Right atrium auricular region (tissue), 2 donors: ENCODE measurements around the gene ACBD7. TPM values are rescaled to one million over a fixed set of nuclear protein-coding genes. Genes with fewer than 3 reads are reported as not detected.
A peak's percentile ranks its signal among the peaks of the same experiment; 100 is the strongest.

Source experiments
- DNase-seq: peaks from one replicate; pipeline ENCODE4 v3.0.0-alpha.2; 2019; ENCODE audit warnings: low spot score
- H3K27ac ChIP-seq, 2 donors: fragments of 200-600 bp; sonication (generic); 1 replicate in 1 of 2; 2 replicates in 1 of 2; pipeline ENCODE4 v1.5.1; 2016 to 2019
- H3K27me3 ChIP-seq, 2 donors: fragments of 200-600 bp; sonication (generic); one replicate each; pipeline versions ENCODE4 v1.5.1 to v1.6.0; 2017 to 2019
- H3K36me3 ChIP-seq: fragments of 200-600 bp; sonication (generic); one replicate; pipeline ENCODE4 v1.5.1; 2016
- H3K4me1 ChIP-seq, 2 donors: fragments of 200-600 bp; sonication (generic); one replicate each; pipeline versions ENCODE4 v1.5.1 to v1.6.0; 2017 to 2019
- H3K4me3 ChIP-seq, 2 donors: fragments of 200-600 bp; sonication (generic); 1 replicate in 1 of 2; 2 replicates in 1 of 2; pipeline ENCODE4 v1.5.1; 2017 to 2019; ENCODE audit warnings: mild to moderate bottlenecking in 1 of 2, moderate library complexity in 1 of 2
- H3K9me3 ChIP-seq, 2 donors: fragments of 200-600 bp; sonication (generic); one replicate each; pipeline ENCODE4 v1.5.1; 2019
- total RNA-seq, 2 donors: library from RNA; depleted of rRNA; stranded (reverse); fragments of >200 nt; gene quantifications; one replicate each; pipeline ENCODE4 v1.1.0, GENCODE V29; 2016
- TF ChIP-seq, protein P1 (sequence below), 2 donors: fragments of 200-600 bp; sonication (generic); IDR thresholded peaks; one replicate each; pipeline ENCODE4 v1.5.1; 2019; ENCODE audit warnings: antibody characterized with exemption in 2 of 2

Gene ACBD7
- total RNA-seq, 2 donors from 2014 or later, result not detected

DNA sequence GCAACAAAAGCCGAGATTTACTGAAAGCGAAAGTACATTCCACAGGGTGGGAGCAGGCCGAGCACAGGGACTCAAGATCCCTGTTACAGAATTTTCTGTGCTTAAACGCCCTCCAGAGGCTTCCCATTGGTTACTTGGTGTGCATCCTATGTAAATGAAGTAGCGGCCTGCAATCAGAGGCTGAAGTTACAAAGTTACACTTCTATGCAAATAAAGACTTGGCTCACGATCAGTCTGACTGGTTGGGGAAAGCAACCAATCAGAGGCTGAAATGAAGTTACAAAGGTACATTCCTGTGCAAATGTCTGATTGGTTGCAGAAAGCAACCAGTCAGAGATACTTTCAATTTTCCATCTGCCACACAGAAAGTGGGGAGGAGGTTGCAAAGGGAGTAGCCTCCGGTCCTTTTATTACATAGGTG, 4.1 kb downstream of the ACBD7 start:
- Histone ChIP-seq H3K4me1 (peaks cover 0 to 18% of the 10 kb centered on the region in 2 donors), H3K4me3 (peak overlapping the region; percentile 32 to 49), H3K27me3 (no peaks in the 10 kb centered on the region), H3K36me3 (no peaks in the 10 kb centered on the region), H3K9me3 (no peaks in the 10 kb centered on the region), H3K27ac (peak overlapping the region in 1 of 2 donors; percentile 44)
- TF ChIP-seq, protein P1, sequence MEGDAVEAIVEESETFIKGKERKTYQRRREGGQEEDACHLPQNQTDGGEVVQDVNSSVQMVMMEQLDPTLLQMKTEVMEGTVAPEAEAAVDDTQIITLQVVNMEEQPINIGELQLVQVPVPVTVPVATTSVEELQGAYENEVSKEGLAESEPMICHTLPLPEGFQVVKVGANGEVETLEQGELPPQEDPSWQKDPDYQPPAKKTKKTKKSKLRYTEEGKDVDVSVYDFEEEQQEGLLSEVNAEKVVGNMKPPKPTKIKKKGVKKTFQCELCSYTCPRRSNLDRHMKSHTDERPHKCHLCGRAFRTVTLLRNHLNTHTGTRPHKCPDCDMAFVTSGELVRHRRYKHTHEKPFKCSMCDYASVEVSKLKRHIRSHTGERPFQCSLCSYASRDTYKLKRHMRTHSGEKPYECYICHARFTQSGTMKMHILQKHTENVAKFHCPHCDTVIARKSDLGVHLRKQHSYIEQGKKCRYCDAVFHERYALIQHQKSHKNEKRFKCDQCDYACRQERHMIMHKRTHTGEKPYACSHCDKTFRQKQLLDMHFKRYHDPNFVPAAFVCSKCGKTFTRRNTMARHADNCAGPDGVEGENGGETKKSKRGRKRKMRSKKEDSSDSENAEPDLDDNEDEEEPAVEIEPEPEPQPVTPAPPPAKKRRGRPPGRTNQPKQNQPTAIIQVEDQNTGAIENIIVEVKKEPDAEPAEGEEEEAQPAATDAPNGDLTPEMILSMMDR (IDR thresholded peaks at IDR 0.05), result peak in 1 of 2 donors; percentile 29
- DNase-seq, result peak; percentile 68

DNA sequence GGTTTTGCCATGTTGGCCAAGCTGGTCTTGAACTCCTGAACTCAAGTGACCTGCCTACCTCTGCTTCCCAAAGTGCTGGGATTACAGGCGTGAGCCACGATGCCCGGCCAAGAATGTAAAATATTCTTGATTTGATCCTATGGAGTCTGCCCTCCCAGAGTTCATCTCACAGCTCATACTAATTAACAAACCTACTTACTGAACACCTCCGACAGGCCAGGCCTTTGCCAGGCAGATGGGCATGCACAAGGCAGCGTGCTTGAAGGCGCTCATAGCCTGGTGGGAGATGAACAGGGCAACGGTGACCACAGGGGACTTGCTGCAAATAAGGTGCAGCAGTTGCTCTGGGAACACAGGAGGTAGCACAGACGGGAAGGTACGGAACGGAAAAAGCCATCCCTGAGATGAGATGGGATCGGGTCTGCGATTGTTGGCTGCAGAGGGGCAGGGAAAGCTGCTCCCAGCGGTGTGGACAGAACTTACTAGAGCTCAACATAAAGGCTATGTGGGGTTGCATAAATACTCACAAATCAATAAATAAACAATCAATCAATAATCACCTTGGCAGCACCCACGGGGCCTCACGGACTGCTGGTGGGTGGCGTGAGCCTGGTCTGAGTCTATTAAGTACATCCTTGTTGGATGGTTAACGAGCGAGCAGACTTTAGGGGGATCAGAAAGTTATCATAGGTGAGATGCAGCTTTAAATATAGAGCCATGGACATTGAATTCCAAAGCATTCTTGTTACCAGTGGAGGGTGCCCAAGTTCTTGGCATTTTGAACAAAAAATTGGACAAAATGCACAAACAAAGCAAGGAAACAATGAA, 4.7 kb downstream of the ACBD7 start:
- TF ChIP-seq, protein P1 (IDR thresholded peaks at IDR 0.05), result no peak
- peak overlapping the region; percentile 32 to 49 for H3K4me3 ChIP-seq
- no peak for DNase-seq
- no peaks in the 10 kb centered on the region for H3K36me3 ChIP-seq
- no peaks in the 10 kb centered on the region for H3K9me3 ChIP-seq
- H3K27ac ChIP-seq, result peak overlapping the region; percentile 17 to 44
- peaks cover 0 to 15% of the 10 kb centered on the region in 2 donors for H3K4me1 ChIP-seq
- no peaks in the 10 kb centered on the region for H3K27me3 ChIP-seq

DNA sequence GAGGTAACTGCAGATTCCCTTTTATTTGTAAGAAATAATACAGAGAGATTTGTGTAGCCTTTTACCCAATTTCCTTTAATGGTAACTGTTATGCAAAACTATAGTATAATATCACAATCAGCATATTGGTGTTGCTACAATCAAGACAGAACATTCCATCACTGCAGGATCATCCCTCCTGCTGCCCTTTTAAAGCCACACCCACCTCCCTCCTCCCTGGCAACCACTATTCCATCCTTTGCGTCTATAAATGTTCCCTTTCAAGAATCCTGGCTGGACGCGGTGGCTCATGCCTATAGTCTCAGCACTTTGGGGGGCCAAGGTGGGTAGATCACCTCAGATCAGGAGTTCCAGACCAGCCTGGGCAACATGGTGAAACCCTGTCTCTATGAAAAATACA, 13.2 kb downstream of the ACBD7 start:
- peaks cover 0 to 5% of the 10 kb centered on the region in 2 donors for H3K9me3 ChIP-seq
- TF ChIP-seq, protein P1 (IDR thresholded peaks at IDR 0.05), result no peak

DNA sequence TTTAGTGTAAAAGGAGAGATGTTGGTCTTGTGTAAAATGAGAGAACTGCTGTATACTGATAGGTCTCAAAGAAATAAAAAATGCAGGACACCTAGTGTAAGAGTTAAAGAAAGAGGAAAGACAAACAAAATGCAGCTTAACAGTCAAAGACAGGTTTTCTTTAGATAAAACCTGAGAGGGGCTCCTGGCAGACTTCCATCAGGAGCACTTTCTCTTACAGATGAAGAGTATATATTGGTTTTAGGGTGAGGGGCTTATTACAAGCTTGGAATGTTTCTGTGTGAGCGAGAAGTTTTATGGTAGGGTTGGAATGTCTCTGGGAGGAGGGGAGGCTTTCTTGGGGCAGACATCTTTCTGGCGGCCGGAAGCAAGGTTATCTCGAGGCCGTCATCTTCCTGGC, 16.2 kb downstream of the ACBD7 start:
- no peaks in the 10 kb centered on the region for H3K36me3 ChIP-seq
- DNase-seq, result no peak
- no peaks in the 10 kb centered on the region for H3K27me3 ChIP-seq
- no peak overlapping the region for H3K27ac ChIP-seq
- no peaks in the 10 kb centered on the region for H3K4me1 ChIP-seq
- H3K4me3 ChIP-seq, result no peak overlapping the region
- TF ChIP-seq, protein P1 (IDR thresholded peaks at IDR 0.05), result no peak
- peaks cover 0 to 5% of the 10 kb centered on the region in 2 donors for H3K9me3 ChIP-seq

More for the DNA sequence above, 13.2 kb downstream of the ACBD7 start:
- H3K4me3 ChIP-seq, result no peak overlapping the region
- H3K4me1 ChIP-seq, result no peaks in the 10 kb centered on the region
- H3K27me3 ChIP-seq, result no peaks in the 10 kb centered on the region
- H3K36me3 ChIP-seq, result no peaks in the 10 kb centered on the region
- DNase-seq, result no peak
- H3K27ac ChIP-seq, result no peak overlapping the region

DNA sequence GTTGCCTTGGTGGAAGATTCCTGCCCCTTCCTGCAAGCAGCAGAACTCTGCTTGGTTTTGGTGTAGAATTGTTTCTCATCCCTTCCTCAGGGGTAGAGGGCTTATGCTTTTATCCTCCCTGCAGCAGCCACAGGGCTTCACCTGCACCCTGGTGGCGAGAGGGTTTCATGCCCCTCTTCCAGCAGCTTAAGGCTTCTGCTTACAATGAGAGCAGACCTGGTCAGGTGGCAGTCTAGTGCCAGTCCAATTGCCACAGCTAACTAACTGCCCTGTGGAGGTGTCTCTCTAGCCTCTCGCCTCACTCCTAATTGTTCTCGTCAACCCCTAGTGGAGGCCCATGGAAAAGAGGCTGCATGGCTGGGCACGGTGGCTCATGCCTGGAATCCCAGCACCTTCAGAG, 19.3 kb downstream of the ACBD7 start:
- TF ChIP-seq, protein P1 (IDR thresholded peaks at IDR 0.05), result no peak
- no peaks in the 10 kb centered on the region for H3K36me3 ChIP-seq
- no peak overlapping the region for H3K4me3 ChIP-seq
- DNase-seq, result no peak
- H3K27me3 ChIP-seq, result no peaks in the 10 kb centered on the region
- H3K9me3 ChIP-seq, result peaks cover 7 to 16% of the 10 kb centered on the region in 2 donors
- H3K4me1 ChIP-seq, result no peaks in the 10 kb centered on the region
- no peak overlapping the region for H3K27ac ChIP-seq
